HG03095 (cell line): Measurements from ENCODE around the gene ZNF99.
"Not testable (repeated sequence)": the region's sequence is repeated elsewhere in the genome, so short reads cannot be mapped to it uniquely, and the experiment has no call there.

Experiments used
- ATAC-seq: cut with Tn5 transposase; IDR thresholded peaks from one replicate; pipeline ENCODE4 v1.9.1; 2021; ENCODE audit warnings: moderate library complexity; ENCODE audit not compliant: unreplicated experiment

Gene ZNF99

DNA sequence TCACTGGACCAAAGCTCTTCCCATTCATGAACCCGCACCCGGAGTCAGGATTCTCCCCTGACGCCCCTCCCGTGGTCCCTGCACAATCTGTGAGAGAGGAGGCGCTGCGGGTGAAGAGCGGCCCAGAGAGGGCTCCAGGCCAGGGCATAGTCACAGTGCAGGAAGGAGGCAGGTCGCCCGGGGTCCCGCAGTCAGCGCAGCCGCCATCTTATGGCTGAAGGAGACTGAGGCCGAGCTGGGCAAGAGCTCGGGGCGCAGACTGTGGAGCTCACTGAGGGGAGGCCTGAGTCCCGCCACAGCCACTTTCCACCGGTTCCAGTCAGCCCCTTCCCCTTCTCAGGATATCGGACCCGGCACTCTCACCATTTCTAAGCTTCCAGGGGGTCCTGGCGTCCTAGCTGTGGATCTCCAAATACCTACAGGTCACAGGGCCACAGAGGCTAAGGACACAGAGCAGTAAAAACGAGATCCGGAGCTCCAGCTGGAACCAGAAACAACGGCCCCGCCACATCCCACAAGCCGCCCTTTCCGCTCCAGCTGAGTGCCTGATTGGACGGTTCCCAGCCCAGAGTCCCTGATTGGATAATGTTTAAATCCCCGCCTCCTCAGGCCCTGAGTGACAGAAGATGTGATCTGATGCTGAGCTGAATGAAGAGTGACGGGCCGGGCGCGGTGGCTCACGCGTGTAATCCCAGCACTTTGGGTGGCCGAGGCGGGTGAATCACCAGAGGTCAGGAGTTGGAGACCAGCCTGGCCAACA lies at the start of gene ZNF99:
TSS of gene ZNF99 (minus strand) at position 501 of the 760 bp plus-strand sequence. CDS start at position 366, 135 bp downstream.
- ATAC-seq: no peak

DNA sequence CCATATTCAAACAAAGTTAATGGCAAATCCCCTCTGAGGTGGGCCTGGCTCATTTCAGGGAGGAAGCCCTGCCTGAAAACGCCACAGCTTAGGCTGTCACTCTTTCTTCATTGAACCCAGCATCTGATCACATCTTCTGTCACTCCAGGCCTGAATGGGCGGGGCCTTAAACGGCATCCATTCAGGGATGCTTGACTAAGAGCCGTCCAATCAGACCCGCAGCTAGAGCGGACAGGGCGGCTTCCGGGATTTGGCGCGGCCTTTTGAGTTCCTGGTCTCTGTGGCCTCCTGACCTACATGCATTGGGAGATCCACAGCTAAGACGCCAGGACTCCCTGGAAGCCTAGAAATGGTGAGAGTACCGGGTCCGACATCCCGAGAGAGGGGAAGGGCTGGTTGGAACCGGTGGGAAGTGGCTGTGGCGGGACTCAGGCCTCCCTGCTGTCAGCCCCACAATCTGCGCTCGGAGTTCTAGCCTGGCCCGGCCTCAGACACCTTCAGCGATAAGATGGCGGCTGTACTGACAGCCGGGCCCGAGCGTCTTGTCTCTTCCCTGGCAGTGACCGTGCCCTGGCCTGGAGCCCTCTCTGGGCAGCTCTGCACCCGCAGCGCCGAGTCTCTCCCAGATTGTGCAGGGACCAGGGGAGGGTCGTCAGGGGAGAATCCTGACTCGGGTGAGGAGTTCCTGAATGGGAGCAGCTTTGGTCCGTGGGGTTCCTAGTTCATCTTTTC lies 48.2 kb upstream of the ZNF99 start, which contains the start of gene ZNF723:
TSS of gene ZNF723 (plus strand) at position 261 of the 732 bp plus-strand sequence. CDS start at position 350, 89 bp downstream.
- ATAC-seq: no peak

DNA sequence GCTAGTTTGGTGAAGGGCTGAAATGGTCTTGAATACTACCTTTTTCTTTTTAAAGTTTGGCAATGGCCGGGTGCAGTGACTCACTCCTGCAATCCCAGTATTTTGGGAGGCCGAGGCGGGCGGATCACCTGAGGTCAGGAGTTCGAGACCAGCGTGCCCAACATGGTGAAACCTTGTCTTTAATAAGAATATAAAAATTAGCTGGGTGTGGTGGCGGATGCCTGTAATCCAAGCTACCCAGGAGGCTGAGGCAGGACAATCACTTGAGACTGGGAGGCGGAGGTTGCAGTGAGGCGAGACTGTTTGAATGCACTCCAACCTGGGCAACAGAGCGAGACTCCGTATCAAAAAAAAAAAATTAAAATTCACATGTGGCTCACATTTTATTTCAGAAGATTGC lies 47.3 kb upstream of the ZNF99 start:
- no peak for ATAC-seq

DNA sequence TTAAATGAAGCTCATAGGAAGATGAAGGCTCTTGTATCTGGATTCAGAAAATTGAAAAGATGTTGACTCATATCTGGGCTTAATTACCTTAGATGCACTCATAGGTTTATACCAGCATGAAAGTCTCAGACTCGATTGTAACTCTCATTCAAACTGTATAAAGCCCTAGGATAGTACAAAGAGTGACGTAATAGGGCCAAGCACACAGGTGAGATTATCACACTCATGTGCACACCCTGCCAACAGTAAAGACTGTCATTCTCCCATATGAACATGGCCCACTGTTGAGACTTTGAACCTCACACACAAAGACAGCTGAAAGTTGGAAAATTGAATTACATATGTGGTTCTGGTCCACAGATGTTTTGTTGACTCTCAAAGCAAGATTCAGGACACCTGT lies 30.2 kb upstream of the ZNF99 start:
- no peak for ATAC-seq

DNA sequence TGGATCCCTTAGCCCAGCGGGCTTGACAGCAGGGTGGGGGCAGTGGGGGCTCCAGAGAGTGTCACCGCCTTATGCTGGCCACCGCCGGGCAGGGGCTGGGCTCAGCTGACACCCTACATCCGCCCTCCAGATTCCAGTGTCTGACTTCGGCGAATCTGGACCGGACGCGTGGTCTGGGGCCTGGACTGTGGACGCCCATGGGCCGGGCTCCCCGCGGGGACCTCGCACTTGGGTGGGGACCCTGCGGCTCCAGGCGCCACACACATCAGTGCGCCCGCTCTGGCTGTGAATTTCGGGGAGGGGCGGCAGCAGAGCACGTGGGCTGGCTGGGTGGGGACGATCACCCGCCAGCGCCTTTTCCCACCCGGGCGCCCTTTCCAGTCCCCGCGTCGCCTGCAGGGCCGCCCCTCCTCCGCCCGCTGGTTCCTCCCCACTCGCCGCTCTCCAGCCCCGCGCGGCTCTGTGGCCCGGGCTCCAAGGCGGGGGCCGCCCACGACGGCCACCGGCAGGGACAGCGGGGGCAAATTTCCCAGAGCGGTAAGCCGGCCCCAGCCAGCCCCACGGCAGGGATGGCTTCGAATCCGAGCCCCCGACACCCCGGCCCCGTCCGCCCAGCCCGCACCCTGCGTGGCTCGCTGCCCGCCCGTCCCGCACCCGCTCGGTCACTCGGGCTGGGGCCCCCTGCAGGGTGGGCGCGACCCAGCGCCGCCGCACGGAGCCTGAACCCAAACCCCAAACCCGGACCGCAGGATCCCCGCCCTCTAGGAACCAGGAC lies 23.3 kb upstream of the ZNF99 start:
- ATAC-seq: no peak

GRCh38 chr19:22806418-22806817 lies 22.5 kb upstream of the ZNF99 start:
- no peak for ATAC-seq

- ATAC-seq: no peak
These were observed 13.1 kb upstream of the ZNF99 start for GRCh38 chr19:22797040-22797439.

- ATAC-seq: not testable (repeated sequence)
These were observed 8.9 kb upstream of the ZNF99 start for GRCh38 chr19:22792863-22793262.

- no peak for ATAC-seq
These were observed 47.9 kb downstream of the ZNF99 start for GRCh38 chr19:22735911-22736645.

GRCh38 chr19:22733691-22734090 lies 50.3 kb downstream of the ZNF99 start:
- no peak for ATAC-seq

- ATAC-seq: not testable (repeated sequence)
These were observed 55.7 kb downstream of the ZNF99 start for GRCh38 chr19:22728214-22728613.

GRCh38 chr19:22721533-22721932 lies 62.4 kb downstream of the ZNF99 start:
- not testable (repeated sequence) for ATAC-seq

- no peak for ATAC-seq
These were observed 75.0 kb downstream of the ZNF99 start for GRCh38 chr19:22708983-22709382.

DNA sequence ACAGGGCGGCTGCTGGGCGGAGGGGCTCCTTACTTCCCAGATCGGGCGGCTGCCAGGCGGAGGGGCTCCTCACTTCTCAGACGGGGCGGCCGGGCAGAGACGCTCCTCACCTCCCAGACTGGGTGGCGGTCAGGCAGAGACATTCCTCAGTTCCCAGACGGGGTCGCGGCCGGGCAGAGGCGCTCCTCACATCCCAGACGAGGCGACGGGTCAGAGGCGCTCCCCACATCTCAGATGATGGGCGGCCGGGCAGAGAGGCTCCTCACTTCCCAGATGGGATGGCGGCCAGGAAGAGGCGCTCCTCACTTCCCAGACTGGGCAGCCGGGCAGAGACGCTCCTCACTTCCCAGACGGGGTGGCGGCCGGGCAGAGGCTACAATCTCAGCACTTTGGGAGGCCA lies 80.9 kb downstream of the ZNF99 start:
- ATAC-seq: not testable (repeated sequence)

DNA sequence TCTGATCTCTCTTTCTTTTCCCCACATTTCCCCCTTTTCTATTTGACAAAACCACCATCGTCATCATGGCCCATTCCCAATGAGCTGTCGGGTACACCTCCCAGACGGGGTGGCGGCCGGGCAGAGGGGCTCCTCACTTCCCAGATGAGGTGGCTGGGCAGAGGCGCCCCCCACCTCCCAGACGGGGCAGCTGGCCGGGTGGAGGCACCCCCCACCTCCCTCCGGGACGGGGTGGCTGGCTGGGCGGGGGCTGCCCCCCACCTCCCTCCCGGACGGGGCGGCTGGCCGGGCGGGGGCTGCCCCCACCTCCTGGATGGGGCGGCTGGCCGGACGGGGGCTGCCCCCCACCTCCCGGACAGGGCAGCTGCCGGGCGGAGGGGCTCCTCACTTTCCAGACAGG lies 81.3 kb downstream of the ZNF99 start:
- ATAC-seq: not testable (repeated sequence)
